HG02678 (cell line): ENCODE results near the gene SRSF9.
"Not testable (repeated sequence)": the region's sequence is repeated elsewhere in the genome, so short reads cannot be mapped to it uniquely, and the experiment has no call there.

Source experiments
- ATAC-seq: cut with Tn5 transposase; IDR thresholded peaks from one replicate; pipeline ENCODE4 v1.9.1; 2021; ENCODE audit warnings: mild to moderate bottlenecking, moderate library complexity; ENCODE audit not compliant: unreplicated experiment

Gene SRSF9

GRCh38 chr12:120469450-120470149, at the start of gene SRSF9:
Gene SRSF9 (minus strand): TSS chr12:120469748. CDS start chr12:120469609, 139 bp downstream.
- peak; percentile 88 for ATAC-seq

GRCh38 chr12:120519324-120519723, 49.8 kb upstream of the SRSF9 start:
- not testable (repeated sequence) for ATAC-seq

GRCh38 chr12:120515496-120515895, 45.9 kb upstream of the SRSF9 start:
- no peak for ATAC-seq

GRCh38 chr12:120514002-120514401, 44.5 kb upstream of the SRSF9 start:
- ATAC-seq = no peak

GRCh38 chr12:120508537-120508936, 39.0 kb upstream of the SRSF9 start:
- no peak for ATAC-seq

GRCh38 chr12:120504587-120504986, 35.0 kb upstream of the SRSF9 start:
- no peak for ATAC-seq

GRCh38 chr12:120500581-120500980, 31.0 kb upstream of the SRSF9 start:
- ATAC-seq = no peak

GRCh38 chr12:120498870-120499515, 29.4 kb upstream of the SRSF9 start:
- ATAC-seq = no peak

- no peak for ATAC-seq
Measured at GRCh38 chr12:120497524-120498150, 28.1 kb upstream of the SRSF9 start.

GRCh38 chr12:120496413-120497340, 27.1 kb upstream of the SRSF9 start:
- peak; percentile 20 for ATAC-seq

- ATAC-seq = peak; percentile 94
Measured at GRCh38 chr12:120495731-120496412, 26.3 kb upstream of the SRSF9 start, which contains the start of gene DYNLL1. Gene DYNLL1 (plus strand): TSS chr12:120496113. CDS start chr12:120496422, 309 bp downstream.

- ATAC-seq = no peak
Measured at GRCh38 chr12:120495186-120495730, 25.7 kb upstream of the SRSF9 start.

GRCh38 chr12:120490833-120491512, 21.4 kb upstream of the SRSF9 start:
- ATAC-seq = no peak

- no peak for ATAC-seq
Measured at GRCh38 chr12:120490325-120490724, 20.8 kb upstream of the SRSF9 start.

GRCh38 chr12:120489018-120489417, 19.5 kb upstream of the SRSF9 start:
- ATAC-seq = no peak

- ATAC-seq = no peak
Measured at GRCh38 chr12:120488057-120488640, 18.6 kb upstream of the SRSF9 start.

GRCh38 chr12:120487552-120487951, 18.0 kb upstream of the SRSF9 start:
- ATAC-seq = not testable (repeated sequence)

- ATAC-seq = no peak
Measured at GRCh38 chr12:120485961-120486881, 16.7 kb upstream of the SRSF9 start.
